Suprapubic skin (tissue), 4 donors: ENCODE data around the gene SPTBN5. TPM values are rescaled to one million over a fixed set of nuclear protein-coding genes. Genes with fewer than 3 reads are reported as not detected.

Experiments used
- DNase-seq, 2 donors: peaks; one replicate each; pipeline ENCODE4 v3.0.0-alpha.2; 2019; ENCODE audit warnings: low spot score in 2 of 2
- H3K27ac ChIP-seq: fragments of 200-600 bp; sonication (generic); one replicate; pipeline ENCODE4 v1.5.1; 2019
- H3K27me3 ChIP-seq: fragments of 200-600 bp; sonication (generic); one replicate; pipeline ENCODE4 v1.5.1; 2019
- H3K36me3 ChIP-seq: fragments of 200-600 bp; sonication (generic); one replicate; pipeline ENCODE4 v1.5.1; 2019
- H3K4me1 ChIP-seq: fragments of 200-600 bp; sonication (generic); one replicate; pipeline ENCODE4 v1.5.1; 2019
- H3K4me3 ChIP-seq: fragments of 200-600 bp; sonication (generic); one replicate; pipeline ENCODE4 v1.5.1; 2019; ENCODE audit warnings: mild to moderate bottlenecking
- H3K9me3 ChIP-seq: fragments of 200-600 bp; sonication (generic); one replicate; pipeline ENCODE4 v1.5.1; 2019
- EP300 ChIP-seq: sonication (generic); formaldehyde crosslinking; IDR thresholded peaks from one replicate; pipeline ENCODE4 v1.6.1; 2017; ENCODE audit warnings: antibody characterized with exemption
- POLR2A ChIP-seq, 2 donors: fragments of 450-650 bp; IDR thresholded peaks; one replicate each; pipeline ENCODE4 v1.6.1; 2017; ENCODE audit warnings: antibody characterized with exemption in 2 of 2, mild to moderate bottlenecking in 2 of 2, moderate library complexity in 2 of 2
- POLR2AphosphoS5 ChIP-seq, 3 donors: sonication (generic); formaldehyde crosslinking; IDR thresholded peaks; one replicate each; pipeline ENCODE4 v1.6.1; 2017; ENCODE audit warnings: antibody characterized with exemption in 3 of 3
- WGBS: methylation state at CpG from one replicate; pipeline ENCODE4 v1.1.5; 2018; 5-methylcytosine and 5-hydroxymethylcytosine counted together
- total RNA-seq, 4 donors: library from RNA; depleted of rRNA; stranded (reverse); fragments of >200 nt; gene quantifications; one replicate each; pipeline ENCODE4 v1.1.0, GENCODE V29; 2016
- TF ChIP-seq, protein P1 (sequence below), 2 donors: fragments of 200-600 bp in 1 of 2; fragments of 450-650 bp in 1 of 2; sonication (generic) in 1 of 2; IDR thresholded peaks; one replicate each; pipeline ENCODE4 v1.5.1; 2016 to 2019; ENCODE audit warnings: antibody characterized with exemption in 2 of 2, mild to moderate bottlenecking in 1 of 2, moderate library complexity in 1 of 2

SPTBN5 gene
- total RNA-seq, 4 donors from 2014 or later = 1.3 to 3.4 (median 2.8) TPM

- Histone ChIP-seq H3K4me3 (no peak overlapping the region), H3K9me3 (no peaks in the 10 kb centered on the region), H3K27ac (no peak overlapping the region), H3K27me3 (no peaks in the 10 kb centered on the region), H3K36me3 (peaks cover 27% of the 10 kb centered on the region), H3K4me1 (peaks cover 26% of the 10 kb centered on the region)
- WGBS = 92% methylated on average over 1 of the region's 1 CpG
- no peak for DNase-seq
- TF ChIP-seq, protein P1, sequence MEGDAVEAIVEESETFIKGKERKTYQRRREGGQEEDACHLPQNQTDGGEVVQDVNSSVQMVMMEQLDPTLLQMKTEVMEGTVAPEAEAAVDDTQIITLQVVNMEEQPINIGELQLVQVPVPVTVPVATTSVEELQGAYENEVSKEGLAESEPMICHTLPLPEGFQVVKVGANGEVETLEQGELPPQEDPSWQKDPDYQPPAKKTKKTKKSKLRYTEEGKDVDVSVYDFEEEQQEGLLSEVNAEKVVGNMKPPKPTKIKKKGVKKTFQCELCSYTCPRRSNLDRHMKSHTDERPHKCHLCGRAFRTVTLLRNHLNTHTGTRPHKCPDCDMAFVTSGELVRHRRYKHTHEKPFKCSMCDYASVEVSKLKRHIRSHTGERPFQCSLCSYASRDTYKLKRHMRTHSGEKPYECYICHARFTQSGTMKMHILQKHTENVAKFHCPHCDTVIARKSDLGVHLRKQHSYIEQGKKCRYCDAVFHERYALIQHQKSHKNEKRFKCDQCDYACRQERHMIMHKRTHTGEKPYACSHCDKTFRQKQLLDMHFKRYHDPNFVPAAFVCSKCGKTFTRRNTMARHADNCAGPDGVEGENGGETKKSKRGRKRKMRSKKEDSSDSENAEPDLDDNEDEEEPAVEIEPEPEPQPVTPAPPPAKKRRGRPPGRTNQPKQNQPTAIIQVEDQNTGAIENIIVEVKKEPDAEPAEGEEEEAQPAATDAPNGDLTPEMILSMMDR (IDR thresholded peaks at IDR 0.05) = no peak
These were observed 2.1 kb upstream of the SPTBN5 start for GRCh38 chr15:41895957-41896356.

- peak in 1 of 2 donors; percentile 59 for DNase-seq
- Histone ChIP-seq H3K4me1 (peaks cover 26% of the 10 kb centered on the region), H3K4me3 (no peak overlapping the region), H3K36me3 (peaks cover 22% of the 10 kb centered on the region), H3K27ac (peak overlapping the region; percentile 62), H3K9me3 (no peaks in the 10 kb centered on the region), H3K27me3 (no peaks in the 10 kb centered on the region)
- WGBS = 97% methylated on average over 11 of the region's 11 CpGs
- TF ChIP-seq EP300 (no peak), POLR2AphosphoS5 (IDR thresholded peaks at IDR 0.05) (no peak), POLR2A (IDR thresholded peaks at IDR 0.05) (no peak)
- TF ChIP-seq, protein P1 (IDR thresholded peaks at IDR 0.05) = no peak
These were observed 1.6 kb upstream of the SPTBN5 start for GRCh38 chr15:41895491-41895890.

DNA sequence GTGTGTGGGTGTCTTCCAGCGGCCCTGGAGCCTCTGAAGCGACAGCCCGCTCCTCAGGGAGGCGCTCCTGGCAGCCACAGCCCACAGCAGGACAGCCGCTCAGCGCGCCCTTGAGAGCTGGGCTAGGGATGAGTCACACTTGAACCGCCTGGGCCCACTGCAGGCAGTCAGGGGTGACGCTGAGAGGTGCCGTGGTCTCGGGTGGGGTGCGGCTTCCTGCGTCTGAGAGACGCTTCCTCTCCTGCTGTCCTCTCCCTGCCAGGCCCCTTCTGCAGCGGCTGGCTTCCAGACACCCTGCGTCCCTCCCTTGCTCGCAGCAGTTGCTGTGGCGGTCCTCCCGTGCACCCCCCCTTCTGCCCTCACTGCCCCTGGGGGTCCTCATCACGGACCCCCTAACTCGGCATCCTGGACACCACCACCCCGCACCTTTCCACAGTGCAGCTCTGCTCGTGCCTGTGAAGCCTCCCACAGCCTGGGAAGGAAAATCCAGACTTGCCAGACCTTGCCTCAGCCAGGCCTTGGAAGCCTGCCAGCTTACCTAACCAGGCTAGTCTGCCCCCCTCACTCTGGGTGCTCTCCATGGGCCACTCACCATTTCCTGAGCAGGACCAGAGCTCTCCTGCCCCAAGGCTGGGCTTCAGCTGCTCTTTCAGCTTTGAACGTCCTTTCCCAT, 1.1 kb upstream of the SPTBN5 start:
- DNase-seq = peak; percentile 87 to 90
- Histone ChIP-seq H3K27ac (peak overlapping the region; percentile 62), H3K4me1 (peaks cover 26% of the 10 kb centered on the region), H3K9me3 (no peaks in the 10 kb centered on the region), H3K27me3 (no peaks in the 10 kb centered on the region), H3K36me3 (peaks cover 18% of the 10 kb centered on the region), H3K4me3 (peak overlapping the region; percentile 25)
- TF ChIP-seq POLR2AphosphoS5 (IDR thresholded peaks at IDR 0.05) (no peak), POLR2A (IDR thresholded peaks at IDR 0.05) (no peak), EP300 (no peak)
- TF ChIP-seq, protein P1 (IDR thresholded peaks at IDR 0.05) = peak in 1 of 2 donors; percentile 17
- 69% methylated on average over 1 of the region's 24 CpGs for WGBS

DNA sequence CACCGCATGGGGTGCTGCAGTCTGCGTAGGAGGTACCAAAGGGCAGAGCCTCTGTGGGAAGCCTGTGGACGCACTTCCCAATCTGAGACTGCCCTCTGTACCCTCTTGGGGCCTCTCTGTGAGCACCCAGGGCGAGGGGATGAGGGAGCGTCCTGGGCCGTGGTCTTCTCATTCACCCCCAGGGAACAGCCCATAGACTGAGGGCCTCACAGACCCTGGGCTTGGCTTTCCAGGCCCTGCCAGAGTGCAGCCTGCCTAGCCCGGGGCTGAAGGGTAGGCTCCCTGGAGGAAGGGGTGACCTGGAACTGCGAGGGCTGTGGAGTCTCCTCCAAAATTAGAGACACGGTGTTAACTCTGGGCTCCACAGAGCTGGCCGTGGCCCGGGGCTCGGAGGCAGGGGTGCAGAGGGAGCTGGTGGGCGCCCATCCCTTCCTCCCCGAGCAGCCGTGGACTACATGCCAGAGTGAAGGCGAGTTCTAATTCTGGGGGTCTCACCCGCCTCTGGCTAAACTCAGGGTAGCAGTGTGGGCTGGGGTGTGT, 468 bp upstream of the SPTBN5 start:
- Histone ChIP-seq H3K4me1 (peaks cover 26% of the 10 kb centered on the region), H3K27me3 (no peaks in the 10 kb centered on the region), H3K36me3 (peaks cover 15% of the 10 kb centered on the region), H3K27ac (peak overlapping the region; percentile 62), H3K4me3 (peak overlapping the region; percentile 25), H3K9me3 (no peaks in the 10 kb centered on the region)
- 67% methylated on average over 3 of the region's 17 CpGs for WGBS
- DNase-seq = peak in 1 of 2 donors; percentile 60
- TF ChIP-seq, protein P1 (IDR thresholded peaks at IDR 0.05) = no peak
- TF ChIP-seq EP300 (no peak), POLR2A (IDR thresholded peaks at IDR 0.05) (no peak), POLR2AphosphoS5 (IDR thresholded peaks at IDR 0.05) (no peak)

- 73% methylated on average over 9 of the region's 22 CpGs for WGBS
- peaks cover 26% of the 10 kb centered on the region for H3K4me1 ChIP-seq
- no peak overlapping the region for H3K27ac ChIP-seq
- H3K4me3 ChIP-seq = no peak overlapping the region
- peak; percentile 66 to 76 for DNase-seq
- no peaks in the 10 kb centered on the region for H3K27me3 ChIP-seq
- H3K36me3 ChIP-seq = peaks cover 5% of the 10 kb centered on the region
- H3K9me3 ChIP-seq = no peaks in the 10 kb centered on the region
- TF ChIP-seq EP300 = no peak
- TF ChIP-seq, protein P1 (IDR thresholded peaks at IDR 0.05) = no peak
- no peak for TF ChIP-seq POLR2A (IDR thresholded peaks at IDR 0.05)
- TF ChIP-seq POLR2AphosphoS5 (IDR thresholded peaks at IDR 0.05) = no peak
These were observed 1.0 kb downstream of the SPTBN5 start for GRCh38 chr15:41892621-41893421.
